COR-L47 (cell line): Measurements from ENCODE around the gene GPC5.
"Not testable (repeated sequence)": the region's sequence is repeated elsewhere in the genome, so short reads cannot be mapped to it uniquely, and the experiment has no call there.

Source experiments
- DNase-seq: peaks from one replicate; lab custom pipeline; 2025; lab: John Stamatoyannopoulos, UW

The GPC5 gene

GRCh38 chr13:92461831-92462230 lies 1063.4 kb downstream of the GPC5 start:
- no peak for DNase-seq

DNA sequence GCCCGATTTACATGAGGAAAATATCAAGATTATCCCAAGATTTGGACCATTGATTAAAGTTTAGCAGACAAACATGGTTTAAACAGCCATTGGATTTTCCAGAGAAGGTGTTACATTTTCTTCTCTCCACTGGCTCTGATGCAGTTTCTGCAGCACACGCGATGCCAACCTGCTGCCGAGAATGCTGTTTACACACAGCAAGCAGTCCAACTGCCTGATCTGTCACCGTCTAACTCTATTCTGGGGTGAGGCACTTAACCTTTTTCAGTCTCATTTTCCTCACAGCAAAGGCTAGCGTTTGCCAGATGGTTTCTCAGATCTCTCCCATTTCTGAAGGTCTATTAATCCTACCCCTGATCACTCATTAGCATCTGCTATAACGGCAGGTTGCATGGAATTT lies 1064.7 kb downstream of the GPC5 start:
- peak; percentile 84 for DNase-seq

- DNase-seq, result no peak
Observed at GRCh38 chr13:92473765-92474475, 1075.5 kb downstream of the GPC5 start.

GRCh38 chr13:92480387-92480786 lies 1082.0 kb downstream of the GPC5 start:
- no peak for DNase-seq

GRCh38 chr13:92482790-92483189 lies 1084.4 kb downstream of the GPC5 start:
- DNase-seq, result not testable (repeated sequence)

DNA sequence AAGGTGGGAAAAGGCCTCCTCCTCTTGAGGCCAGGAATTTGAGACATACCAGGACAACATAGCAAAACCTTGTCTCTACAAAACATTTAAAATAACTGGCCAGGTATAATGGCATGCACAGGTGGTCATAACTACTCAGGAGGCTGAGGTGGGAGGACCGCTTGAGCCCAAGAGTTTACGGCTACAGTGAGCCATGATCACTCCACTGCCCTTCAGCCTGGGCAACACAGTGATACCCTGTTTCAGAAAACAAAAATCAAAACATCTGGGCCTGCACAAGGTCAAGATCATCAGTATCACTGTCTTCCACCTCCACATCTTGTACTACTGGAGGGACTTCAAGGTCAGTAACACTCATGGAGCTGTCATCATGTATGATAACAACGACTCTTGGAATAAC lies 1085.5 kb downstream of the GPC5 start:
- no peak for DNase-seq

DNA sequence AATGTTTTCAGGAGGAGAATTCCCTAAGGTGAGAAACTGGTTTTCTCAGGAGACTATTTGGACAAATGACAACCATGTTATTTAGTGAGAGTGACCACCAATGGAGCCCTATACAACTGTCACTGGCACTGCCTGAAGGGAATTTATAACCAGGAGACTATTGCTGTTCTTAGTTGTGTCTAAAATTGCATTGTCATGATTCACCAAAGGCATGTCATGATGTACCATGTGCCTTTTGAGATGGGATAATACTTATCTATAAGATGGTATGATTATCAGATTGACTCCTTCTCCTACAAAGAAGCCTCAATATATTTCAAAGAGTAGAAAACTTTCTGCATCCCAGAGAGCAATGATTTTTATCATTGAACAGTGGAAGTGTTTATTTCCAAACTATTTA lies 1088.8 kb downstream of the GPC5 start:
- DNase-seq, result no peak

DNA sequence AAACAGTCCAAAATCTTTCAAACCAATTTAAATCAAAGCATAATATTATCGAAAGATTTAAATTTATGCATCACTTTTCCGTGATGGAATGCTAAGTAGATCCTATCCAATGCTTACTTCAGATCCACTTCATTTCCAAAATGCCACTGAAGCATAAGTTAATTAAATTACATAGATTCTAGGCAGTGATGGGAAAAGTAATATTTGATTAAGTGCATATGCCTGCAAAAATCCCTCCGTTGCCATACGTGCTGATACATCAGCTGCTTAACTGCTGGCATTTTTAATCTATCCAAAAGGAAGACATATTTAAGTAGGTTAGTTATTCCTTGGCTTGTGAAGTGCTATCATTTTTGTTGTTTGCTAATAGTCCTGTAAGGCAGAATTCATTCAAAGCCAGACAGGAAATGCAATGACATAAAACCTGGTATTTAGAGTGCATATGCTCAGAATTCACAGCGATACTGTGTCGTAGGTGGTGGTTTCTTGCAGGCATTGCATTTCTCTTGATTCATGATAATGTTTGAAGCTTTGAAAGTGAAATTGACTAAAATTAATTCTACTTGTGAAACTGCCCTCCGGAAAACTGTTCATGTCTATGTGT lies 1089.9 kb downstream of the GPC5 start:
- DNase-seq, result no peak

DNA sequence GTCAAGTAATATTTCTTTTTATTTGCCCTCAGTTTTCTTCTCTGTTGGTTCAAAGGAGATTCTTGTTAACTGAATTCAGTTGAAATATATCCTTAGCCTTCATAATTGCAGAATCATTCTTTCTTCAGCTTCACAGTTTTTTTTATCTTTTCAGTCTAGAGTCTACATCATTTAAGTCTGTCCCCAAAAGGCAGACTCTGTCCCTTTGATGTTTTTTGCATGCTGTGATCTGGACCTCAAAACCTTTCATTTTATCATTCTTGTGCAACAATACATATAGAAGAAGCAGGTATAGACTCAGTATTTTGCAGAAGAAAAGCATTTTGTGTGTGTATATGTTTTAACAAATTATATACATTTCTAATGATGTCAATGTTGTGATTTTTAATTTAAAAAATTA lies 1093.4 kb downstream of the GPC5 start:
- DNase-seq, result no peak

GRCh38 chr13:92494915-92495314 lies 1096.5 kb downstream of the GPC5 start:
- no peak for DNase-seq

DNA sequence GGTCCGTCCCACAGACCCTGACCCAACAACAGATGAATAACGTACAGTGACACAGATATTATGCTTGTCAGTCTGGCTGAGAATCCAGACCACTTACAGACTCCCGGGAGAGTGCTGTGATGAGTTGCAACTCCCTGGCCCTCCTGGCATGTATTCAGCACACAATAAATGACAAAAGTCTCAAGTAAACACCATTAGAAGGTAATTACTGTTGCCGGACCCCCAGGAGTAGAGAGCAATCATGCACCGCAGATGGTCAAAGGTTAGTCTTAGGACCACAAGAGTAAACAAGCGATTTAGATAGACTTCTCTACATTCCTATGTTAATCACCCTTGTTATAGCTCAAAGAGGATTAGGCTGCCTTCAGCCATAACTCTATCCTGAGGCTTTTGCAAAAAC lies 1101.8 kb downstream of the GPC5 start:
- no peak for DNase-seq

- DNase-seq, result no peak
Observed at GRCh38 chr13:92510416-92510815, 1112.0 kb downstream of the GPC5 start.

GRCh38 chr13:92512852-92513251 lies 1114.4 kb downstream of the GPC5 start:
- no peak for DNase-seq

- no peak for DNase-seq
Observed at GRCh38 chr13:92513672-92514071, 1115.3 kb downstream of the GPC5 start.

- DNase-seq, result no peak
Observed at GRCh38 chr13:92514420-92515125, 1116.2 kb downstream of the GPC5 start.

GRCh38 chr13:92516878-92517277 lies 1118.5 kb downstream of the GPC5 start:
- not testable (repeated sequence) for DNase-seq

- not testable (repeated sequence) for DNase-seq
Observed at GRCh38 chr13:92518622-92519021, 1120.2 kb downstream of the GPC5 start.

- DNase-seq, result no peak
Observed at GRCh38 chr13:92530364-92530763, 1131.9 kb downstream of the GPC5 start.

- no peak for DNase-seq
Observed at GRCh38 chr13:92535222-92536006, 1137.0 kb downstream of the GPC5 start.

DNA sequence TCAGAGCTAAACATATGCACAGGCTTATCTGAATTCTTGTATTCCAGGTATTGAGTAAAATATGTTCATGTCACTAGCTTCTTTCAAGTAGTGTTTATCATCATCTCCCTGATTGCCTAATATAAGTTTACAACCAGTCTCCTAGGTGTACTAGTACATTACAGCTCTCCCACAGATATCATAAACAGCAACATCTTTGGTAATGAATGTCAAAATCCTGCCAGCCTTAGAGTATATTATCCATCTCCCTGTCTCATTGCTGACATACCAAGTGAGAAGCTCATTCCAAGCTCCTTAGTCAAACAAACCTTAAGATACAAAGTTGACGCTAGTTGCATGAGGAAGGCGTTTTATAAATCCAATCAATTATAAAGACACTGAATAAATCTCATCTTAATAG lies 1139.0 kb downstream of the GPC5 start:
- no peak for DNase-seq

DNA sequence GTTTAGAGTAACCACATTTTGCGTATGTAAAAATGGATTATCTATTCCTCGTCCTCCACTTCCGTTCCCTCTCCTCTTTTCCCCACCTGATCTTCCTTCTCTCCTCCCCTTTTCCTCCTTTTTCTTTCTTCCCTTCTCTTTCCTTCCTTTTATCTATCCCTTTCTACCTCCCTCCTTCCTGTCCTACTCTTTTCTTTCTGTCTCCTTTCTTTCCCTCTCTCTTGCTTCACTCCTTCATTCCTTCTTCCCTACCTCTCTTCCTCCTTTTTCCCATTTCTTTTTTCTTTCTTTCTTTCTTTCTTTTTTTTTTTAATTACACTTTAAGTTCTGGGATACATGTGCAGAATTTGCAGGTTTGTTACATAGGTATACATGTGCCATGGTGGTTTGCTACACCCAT lies 1139.7 kb downstream of the GPC5 start:
- DNase-seq, result no peak

DNA sequence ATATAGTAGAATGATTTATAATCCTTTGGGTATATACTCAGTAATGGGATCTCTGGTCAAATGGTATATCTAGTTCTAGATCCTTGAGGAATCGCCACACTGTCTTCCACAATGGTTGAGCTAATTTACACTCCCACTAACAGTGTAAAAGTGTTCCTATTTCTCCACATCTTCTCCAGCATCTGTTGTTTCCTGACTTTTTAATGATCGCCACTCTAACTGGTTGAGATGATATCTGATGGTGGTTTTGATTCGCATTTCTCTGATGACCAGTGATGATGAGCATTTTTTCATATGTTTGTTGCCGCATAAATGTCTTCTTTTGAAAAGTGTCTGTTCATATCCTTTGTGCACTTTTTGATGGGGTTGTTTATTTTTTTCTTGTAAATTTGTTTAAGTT lies 1140.7 kb downstream of the GPC5 start:
- DNase-seq, result not testable (repeated sequence)

GRCh38 chr13:92547266-92547665 lies 1148.8 kb downstream of the GPC5 start:
- DNase-seq, result no peak
